Stimulated activated CD8-positive, alpha-beta memory T cell treated with anti-CD3 and anti-CD28 coated beads, Interleukin-15, amount 100 ng/mL, for 1 hour (primary cell): ENCODE data around the gene SCRT2.

Experiments
- DNase-seq: peaks from one replicate; pipeline ENCODE4 v3.0.0-alpha.2; 2020; ENCODE audit warnings: low read depth

The SCRT2 gene

DNA sequence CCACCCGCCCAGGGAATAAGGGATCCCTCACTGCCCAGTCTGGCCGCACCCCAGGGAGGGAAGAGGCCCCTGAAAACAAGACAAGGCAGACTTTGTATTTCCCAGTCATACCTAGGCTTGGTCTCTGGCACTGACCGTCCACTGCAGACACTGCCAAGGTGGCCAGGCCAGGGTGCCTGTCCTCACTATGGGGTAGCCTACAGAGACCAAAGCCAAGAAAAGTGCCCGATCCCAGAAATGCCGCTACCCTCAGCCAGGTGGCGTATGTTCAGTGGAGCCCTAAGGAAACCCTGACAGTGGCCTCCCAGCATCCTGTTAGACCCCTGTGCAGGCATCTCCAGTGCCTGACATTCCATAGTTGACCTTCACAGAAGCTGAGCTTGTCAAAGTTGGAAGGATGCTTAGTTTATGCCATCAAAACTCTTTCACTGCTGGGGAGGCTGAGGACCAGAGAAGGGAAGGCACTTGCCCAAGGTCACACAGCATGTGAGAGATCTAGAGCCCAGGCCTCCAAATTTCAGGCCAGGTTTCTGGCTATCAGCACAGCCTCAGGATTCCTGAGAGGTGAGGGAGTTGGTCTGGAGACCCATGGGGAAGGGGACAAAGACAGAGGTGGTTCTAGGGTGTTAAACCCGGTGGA, 2.5 kb downstream of the SCRT2 start:
- DNase-seq = no peak

DNA sequence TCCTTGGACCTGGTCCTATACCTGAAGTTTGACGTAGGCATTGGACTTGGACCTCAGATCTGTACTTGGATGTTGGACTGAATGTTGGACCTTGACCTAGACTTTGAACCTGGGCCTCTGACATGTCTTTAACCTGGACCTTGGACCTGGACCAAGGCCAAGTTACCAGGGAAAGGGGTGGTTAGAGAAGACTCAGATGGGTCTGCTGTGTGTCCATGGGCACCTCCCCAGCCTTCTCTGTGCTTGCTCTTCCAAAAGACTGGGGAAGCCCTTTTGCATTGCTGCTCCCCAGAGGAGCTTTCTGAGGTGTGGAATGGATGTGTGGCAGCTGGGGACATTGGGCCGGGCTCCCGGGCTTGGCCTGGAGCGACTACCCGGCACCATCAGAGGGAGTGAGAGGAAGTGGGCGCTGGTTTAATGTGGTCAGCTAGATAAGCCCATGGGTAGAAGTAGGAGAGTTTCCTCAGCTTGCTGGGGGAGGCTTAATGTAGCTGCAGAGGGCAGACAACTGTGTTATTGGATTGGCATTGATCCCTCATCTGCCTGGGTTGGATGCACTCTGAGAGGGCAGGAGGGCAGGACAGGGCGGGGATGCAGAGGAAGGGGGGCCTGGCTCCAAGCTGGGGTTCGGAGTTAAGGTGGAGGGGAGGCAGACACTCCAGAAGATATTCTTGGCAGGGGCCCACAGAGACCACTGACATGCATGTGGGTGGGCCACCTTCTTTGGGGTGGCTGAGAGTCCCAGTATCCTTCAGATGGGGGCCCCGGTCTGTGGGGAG, 4.2 kb downstream of the SCRT2 start:
- DNase-seq = no peak

DNA sequence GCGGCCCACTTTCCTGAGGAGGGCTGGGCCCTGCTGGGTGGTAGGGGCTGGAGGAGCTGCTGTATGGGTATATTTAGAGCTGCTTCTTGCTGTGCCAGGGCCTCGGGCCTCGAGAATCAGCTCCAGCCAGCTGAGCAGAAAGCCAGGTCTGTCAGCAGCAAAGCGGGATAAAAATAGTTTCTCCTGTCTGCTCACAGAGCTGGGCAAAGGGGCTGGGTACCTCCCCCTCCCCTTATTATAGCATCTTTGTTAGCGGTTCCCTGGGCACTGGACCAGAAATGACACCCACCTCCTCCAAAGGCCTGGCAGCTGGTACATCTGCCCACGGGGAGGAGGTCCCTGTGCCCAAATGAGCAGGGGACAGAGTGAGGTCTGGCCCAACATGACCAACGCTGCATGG, 6.0 kb downstream of the SCRT2 start:
- DNase-seq = no peak

DNA sequence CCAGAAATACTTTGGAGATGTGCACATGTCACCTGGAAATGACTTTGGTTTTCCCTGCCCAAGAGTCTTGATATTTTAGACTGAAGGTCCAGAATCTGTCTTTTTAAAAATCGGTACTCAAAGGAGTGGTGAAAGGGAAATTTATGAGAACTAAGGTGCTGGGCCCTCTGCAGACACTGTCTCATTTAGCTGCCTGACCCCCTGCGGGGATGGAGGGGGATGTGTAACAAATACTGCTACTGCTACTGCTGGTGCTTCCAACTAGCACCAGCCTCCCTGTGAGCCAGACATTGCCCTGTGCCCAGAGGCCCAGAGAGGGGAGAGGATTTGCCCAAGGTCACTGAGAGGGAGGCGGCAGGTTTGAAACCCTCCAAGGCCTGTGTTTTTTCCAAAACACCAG, 7.0 kb downstream of the SCRT2 start:
- no peak for DNase-seq

DNA sequence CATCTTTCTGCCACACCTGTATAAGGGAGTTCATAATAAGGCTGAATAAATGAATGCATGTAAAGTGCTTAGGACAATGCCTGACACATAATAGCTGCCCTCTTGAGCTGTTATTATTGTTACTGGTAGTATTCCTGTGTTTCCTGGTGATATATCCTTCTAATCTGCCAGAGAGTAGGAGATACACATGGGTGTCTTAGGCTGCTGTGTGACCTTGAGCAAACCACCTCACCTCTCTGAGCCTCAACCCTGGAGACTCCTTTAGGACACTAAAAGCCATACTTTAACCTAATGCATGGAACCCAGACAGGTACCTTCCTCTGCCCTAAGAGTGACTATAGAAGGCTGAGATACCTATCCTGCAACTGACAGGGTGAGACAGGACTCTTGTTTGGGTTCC, 7.6 kb downstream of the SCRT2 start:
- DNase-seq = no peak

DNA sequence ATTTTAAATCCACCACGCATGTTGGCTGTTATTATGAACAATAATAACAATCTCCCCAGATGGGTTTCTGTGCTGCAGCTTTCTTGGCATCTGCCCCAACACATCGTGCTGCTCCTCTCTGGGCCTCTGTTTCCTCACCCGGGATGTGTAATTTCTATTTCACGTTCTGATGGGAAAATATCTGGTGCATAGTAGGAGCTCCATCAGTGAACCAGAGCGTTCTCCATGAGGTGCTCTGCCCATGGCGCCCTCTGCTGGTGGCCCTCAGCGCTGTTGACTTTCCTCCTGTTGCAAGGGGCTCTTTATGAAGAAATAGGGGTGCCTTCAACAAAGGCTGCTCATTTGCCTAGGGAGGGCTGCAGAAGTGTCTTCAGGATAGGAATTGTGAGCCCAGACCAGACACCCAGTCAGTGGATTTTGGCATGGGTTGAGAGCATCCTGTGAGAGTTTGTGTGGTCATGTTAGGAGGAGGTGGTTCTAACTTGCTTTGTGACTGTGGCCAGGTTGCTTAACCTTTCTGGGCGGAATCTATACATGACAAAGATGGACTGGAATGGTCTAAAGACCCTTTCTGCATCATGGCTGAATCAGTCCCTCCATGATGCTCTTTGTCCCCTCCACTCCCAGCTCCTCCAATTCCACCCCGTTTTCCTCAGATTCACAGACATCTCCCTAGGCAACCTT, 8.1 kb downstream of the SCRT2 start:
- peak; percentile 40 for DNase-seq

GRCh38 chr20:666877-667276, 8.7 kb downstream of the SCRT2 start:
- no peak for DNase-seq

DNA sequence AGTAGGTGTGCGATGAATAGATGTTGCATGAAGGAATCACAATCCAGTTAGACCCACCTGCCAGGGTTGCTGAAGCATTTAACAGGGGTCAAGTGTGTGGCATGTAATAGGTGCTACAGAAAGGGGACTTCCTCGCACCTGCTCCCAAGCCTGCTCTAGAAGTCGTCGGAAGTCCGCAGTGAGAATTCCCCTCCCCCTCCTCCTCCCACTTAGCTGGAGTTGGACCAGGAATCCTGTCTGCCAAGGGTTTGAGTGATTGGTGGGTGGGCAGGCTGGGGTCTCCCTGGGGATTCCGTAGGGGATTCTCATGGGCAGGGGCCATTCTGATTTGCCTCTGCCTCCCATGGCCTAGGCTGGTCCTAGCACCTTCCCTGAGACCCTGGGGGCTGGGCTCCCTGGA, 10.3 kb downstream of the SCRT2 start:
- DNase-seq = no peak

DNA sequence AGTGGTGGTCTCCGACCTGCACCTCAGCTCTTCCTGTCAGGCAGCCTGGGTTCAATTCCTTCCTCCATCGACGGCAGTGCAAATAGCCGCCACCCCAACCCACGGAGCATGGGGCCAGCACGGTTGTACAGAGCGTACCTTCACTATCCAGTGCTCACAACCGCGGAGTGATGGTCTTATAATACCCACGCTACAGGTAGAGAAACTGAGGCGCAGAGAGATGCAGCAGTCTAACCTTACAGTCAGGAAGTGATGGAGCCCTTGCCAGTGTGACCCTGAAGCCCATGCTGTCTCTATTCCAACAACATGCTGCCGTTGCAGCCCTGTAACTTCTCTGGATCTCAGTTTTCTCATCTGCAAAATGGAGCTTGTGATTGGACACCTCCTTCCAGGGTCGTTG, 11.0 kb downstream of the SCRT2 start:
- no peak for DNase-seq

DNA sequence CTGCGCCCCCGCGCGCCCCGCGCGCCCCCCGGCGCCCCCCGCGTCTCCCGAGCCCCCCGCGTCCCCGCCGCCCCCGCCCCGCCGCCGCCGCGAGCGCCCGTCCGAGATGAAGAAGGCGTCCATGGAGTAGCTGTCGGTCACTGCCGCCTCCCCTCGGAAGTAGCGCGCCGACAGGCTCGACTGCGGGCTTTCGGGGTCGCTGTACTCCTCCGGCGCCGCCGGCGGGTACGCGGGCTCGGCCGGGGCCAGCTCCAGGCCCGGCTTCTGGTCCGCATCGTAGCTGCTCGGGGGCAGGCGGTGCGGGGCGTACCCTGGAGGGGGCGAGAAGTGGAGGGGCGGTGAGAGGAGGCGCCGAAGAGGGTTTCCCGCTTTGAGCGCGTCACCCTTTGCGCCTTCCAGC, 11.5 kb downstream of the SCRT2 start:
- DNase-seq = no peak

GRCh38 chr20:663315-664090, 12.1 kb downstream of the SCRT2 start:
- DNase-seq = no peak

- DNase-seq = no peak
These were observed 13.1 kb downstream of the SCRT2 start for GRCh38 chr20:662277-663192.

GRCh38 chr20:661474-662270, 13.9 kb downstream of the SCRT2 start:
- DNase-seq = no peak

- no peak for DNase-seq
These were observed 16.8 kb downstream of the SCRT2 start for GRCh38 chr20:658731-659291.

- DNase-seq = no peak
These were observed 17.4 kb downstream of the SCRT2 start for GRCh38 chr20:658202-658601.

GRCh38 chr20:655726-656624, 19.6 kb downstream of the SCRT2 start:
- no peak for DNase-seq

DNA sequence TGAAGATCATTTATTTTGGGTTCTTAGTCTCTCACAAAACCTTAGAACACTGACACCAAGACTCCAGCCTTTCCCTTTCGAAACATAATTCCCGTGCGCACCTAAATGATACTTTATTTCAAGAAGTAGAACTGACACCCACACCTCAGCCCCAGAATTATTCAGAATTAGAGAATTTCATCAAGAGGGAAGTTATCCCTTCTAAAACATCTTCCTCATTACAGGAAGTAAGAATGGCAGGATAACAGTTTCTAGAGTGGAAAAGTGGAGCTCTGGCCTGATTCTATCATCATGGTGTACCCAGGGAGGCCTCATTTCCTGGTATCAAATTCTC, 21.2 kb downstream of the SCRT2 start:
- no peak for DNase-seq

DNA sequence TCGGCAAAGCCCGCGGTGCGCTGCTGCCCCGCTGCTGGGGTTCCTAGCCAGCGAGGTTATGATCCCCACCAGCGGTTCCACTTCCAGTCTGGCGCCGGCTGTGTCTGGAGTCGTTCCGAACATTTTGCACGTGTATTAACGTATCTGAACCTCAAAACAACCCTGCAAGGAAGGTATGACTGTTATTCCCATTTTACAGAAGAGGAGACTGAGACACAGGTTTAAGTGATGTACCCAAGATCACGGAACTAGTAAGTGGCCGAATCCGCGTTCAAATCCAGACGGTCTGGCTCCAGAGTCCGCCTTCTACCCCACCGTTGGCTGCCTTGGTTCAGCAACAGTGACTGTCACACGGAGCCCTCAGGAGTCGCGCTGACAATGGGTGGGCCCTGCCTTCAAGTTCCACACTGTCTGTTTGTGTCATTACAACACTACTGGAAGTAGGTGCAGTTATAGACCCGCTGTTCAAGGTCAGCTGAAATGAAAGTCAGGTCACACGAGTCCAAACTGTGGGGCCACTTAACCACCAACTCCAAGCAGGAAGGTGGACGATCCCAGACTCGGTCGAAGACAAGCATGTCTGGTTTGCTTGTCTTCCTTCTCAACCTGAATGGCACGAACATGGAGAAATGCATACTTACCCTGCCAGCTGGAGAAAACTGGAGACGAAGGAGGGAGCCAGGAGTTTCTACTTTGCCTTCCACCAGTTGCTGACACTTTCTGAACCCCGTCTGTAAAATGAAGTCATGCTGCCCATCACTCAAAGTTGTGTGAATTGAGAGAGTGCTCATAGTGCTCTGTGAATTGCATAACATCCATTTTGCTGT, 21.8 kb downstream of the SCRT2 start:
- DNase-seq = no peak
